ENCODE measurements around the gene CARD9.
"Not testable (repeated sequence)": the region's sequence is repeated elsewhere in the genome, so short reads cannot be mapped to it uniquely, and the experiment has no call there.

CARD9 gene

GRCh38 chr9:136362450-136362784, 11.1 kb downstream of the CARD9 start:
- FAIRE-seq: no peak

DNA sequence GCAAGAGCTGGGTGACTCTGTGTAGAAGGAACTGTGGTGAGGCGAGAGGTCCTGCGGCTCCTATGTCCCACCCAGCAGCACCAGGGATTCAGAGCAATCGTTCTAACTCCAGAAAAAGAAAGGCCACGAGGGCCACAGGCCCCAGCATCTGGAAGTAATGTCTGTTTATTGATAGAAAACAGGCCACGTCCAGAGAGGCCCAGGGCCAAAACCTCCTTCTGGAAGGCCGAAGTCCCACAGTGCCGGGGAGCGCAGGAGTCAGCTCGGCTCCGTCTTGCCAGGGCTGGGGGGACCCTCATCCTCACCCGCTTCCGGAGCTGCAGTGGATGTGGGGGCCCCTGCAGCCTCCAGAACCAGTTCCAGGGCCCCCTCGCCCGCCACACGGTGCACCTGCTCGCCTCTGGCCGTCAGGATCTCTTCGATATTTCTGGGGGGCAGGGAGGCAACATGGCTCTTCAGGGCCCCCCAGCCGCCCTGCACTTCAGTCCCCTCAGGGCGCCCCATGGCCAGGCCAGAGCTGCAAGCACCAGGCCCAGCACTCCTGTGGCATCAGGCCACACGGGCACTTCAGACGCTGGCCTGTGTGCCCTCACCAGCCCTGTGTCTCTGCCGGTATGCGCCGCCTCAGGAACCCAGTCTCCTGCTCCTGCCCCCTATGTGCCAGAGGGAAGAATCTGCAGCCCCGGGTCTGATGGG, 11.6 kb downstream of the CARD9 start:
- FAIRE-seq: no peak

DNA sequence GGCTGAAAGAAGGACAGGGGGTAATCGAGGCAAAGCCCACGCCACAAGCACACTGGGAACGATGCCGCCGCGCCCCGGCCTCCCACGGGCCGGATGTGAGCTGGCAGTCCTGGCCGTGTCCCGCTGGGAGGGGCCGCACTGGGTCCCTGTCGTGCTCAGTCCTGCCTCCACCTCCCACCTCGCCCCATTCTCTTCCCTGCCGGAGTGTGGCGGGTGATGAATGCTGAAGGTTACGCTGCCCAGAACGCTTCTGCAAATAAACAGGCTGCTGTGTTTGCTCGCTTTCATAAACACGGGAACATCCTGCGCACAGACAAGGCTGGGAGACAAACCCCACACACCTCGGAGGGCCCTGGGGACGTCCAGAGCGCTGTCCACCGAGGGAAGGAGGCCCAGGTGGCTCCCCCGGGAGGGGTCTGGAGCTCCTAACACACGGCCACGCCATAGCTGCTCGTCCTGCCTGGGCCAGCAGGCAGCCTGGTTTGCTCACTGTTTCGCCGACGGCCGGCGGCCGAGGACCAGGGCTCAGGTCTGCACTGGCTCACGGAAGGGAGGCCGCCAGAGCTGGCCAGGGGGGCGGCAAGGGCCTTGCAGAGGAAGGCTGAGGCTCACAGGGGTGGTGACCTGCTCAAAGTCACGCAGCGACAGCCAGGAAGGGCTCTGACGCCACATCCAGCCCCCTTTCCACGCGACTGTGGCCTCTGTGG, 12.3 kb downstream of the CARD9 start:
- FAIRE-seq: no peak

- no peak for FAIRE-seq
Observed at GRCh38 chr9:136359774-136360718, 13.4 kb downstream of the CARD9 start.

DNA sequence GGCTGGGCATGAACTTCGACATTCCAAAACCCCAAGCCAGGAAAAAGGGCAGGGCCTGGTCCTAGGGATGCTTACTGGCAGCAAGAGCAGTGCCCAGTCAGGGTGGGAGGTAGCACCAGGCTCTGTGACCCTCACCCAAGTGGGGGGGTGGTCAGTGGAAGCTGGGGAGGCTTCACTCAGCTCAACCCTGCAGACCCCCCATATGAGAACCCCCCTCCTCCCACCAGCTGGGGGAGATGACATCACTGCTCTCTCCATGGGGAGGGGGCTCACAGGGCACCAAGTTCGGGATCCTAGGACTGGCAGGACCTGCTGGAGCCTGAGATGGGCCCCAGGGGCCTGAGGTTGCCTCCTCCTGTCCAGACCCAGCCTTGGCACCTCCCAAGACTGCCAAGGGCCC, 14.6 kb downstream of the CARD9 start:
- no peak for FAIRE-seq

GRCh38 chr9:136358016-136358415, 15.5 kb downstream of the CARD9 start:
- no peak for FAIRE-seq

DNA sequence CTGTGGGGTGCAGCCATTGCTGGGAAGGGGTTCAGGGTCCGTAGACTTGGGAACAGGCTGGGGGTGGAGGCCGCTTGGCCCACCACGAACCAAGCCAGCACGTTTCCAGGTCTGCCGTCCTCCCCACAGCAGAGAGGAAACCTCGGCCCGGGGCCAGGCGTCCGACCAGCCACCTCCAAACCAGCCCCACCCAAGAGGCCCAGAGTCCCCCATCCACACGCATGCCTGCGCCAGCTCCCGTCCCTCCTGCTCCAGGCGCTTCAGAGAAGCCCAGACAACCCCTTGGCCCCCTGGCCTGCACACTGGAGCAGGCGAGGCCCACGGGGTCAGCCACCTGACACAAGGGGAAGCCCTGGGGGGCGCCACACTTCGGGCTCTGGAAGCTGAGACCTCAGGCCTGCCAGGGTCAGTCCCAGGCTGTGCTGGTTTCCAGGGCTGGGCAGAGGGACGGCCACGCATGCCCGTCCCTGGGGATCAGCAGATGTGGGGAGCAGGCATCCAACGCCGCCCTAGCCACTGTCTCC, 16.2 kb downstream of the CARD9 start:
- no peak for FAIRE-seq

- no peak for FAIRE-seq
Observed at GRCh38 chr9:136355616-136356557, 17.6 kb downstream of the CARD9 start.

GRCh38 chr9:136354592-136355085, 18.8 kb downstream of the CARD9 start:
- FAIRE-seq: no peak

DNA sequence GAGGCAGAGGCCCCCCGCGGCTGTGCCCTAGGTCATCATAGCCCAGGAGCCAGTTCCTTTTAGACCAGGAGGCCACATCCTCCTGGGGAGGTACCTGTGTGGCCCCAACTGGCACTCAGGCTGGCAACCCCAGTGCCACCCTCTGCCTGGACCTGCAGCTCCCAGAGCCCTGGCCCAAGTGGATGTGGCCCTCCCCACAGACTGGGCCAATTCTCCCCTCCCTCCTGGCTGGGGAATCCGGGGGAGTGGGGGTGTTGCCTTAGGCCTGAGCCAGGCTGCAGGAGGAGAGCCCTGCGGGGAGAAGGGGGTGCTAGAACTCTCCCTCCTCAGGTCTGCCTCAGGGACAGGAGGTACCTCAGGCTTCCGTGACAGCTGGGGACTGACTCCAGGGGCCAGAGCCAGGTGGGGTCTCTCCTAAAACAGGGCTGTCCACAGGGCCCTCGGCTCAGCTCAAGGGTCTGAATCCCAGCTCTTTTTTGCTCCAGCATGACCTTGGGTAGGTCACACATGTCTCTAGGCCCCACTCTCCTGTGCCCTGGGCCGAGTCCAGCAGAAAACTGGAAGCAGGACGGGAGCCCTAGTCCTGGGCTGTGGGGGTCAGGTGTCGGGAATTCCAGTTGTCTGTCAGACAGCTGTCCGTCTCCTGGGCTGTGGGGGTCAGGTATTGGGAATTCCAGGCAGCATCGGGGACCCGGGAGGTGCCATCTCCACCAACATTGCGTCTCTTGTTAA, 19.5 kb downstream of the CARD9 start:
- no peak for FAIRE-seq

DNA sequence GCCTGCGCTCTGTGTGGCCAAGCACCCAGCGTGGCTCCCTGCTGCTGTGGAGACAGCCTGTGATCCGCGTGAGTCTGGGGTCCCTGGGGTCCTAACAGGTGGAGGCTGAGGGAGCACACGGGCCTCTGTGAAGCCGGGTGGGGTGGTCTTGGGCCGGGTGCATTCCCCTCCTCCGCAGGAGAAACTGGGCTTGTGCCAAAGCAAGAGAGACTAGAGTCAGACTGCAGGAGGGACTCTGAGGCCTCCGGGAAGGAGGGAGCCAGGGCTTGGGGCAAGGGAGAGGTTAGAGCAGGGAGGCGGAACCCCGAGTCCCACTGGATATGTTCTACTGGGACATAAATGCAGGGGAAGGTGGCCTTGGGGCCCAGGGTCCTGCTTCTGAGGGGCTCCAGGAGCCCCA, 20.4 kb downstream of the CARD9 start:
- FAIRE-seq: no peak

GRCh38 chr9:136352682-136353081, 20.8 kb downstream of the CARD9 start:
- FAIRE-seq: no peak

DNA sequence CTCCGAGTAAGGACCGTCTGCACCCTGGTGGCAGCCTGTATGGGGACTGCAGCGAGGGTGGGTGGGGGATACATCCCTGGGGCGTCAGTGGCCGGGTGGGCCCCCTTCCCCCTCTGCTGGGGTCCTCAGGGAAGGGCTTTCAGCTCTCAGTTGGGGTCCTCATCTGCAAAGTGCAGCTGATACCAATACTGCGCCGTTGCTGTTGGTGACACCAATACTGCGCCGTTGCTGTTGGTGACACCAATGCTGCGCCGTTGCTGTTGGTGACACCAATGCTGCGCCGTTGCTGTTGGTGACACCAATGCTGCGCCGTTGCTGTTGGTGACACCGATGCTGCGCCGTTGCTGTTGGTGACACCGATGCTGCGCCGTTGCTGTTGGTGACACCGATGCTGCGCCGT, 21.6 kb downstream of the CARD9 start:
- not testable (repeated sequence) for FAIRE-seq

GRCh38 chr9:136351252-136351800, 22.1 kb downstream of the CARD9 start:
- FAIRE-seq: no peak

DNA sequence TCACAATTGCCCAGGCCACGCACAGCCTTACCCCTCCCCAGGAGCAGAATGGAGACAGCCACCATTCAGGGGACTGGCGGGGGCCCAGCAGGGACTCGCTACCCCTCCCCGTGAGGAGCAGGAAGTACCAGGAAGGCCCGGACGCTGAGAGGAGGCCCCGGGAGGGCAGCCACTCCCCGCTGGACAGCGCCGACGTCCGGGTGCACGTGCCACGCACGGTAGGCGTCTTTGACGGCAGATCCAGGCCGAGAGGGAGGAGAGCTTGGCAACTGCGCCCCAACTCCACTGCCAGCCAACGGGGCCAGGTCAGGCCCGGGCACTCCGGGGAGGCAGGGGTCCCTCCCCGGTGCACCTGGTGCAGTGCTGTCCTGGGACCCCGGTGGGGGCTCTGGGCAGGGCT, 23.9 kb downstream of the CARD9 start:
- FAIRE-seq: no peak

DNA sequence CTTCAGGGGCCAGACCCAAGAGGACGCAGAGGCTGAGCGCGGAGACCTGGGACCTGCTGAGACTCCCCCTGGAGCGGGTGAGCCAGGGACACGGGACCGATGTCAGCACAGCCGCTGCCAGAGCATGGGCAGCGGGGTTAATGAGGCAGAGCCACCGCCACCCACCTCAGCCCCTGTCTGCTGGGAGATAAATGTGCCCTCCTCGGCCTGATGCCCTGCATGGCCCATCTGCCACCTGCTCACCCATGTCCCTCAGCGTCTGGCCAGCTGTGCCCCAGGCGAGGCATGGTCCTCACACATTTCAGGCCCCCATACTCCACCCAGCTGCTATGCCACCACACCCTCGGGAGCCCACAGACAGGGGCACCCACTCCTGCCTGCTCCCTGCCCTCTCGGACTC, 24.8 kb downstream of the CARD9 start:
- FAIRE-seq: no peak

DNA sequence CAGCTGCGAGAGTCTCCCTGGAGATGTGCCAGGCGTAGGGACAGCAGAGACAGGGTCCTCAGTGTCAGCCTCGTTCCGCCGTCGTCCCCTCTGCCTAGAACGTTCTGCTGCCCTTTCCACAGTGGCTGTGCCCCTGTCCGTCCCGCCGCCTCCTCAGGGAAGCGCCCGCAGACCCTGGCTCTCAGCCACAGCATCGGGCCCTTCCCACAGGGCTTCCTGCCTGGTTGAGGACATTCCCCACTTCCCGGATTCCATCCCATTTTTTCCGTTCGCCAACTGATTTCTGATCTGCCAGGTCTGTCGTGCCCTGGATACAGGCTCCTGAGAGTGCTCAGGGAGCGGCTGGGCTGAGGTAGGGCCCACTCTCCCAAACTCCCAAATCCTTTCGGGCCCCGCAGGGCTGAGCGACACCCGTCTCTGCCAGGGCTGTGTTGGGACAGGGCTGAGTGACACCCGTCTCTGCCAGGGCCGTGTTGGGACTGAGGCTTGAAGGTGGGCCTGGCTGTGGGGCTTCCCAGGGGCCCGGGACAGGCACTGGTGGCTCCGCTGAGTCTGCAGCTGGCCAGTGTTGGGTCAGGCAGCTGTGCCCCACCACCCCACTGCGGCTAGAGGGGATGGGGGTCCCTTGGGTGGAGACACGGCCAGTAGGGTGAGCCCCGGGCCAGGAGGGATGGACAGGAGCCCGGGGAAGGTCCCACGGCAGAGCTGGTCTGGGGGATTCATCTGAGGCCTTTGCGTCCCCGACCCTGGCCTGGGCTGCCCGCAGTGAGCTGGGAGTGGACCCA, 25.8 kb downstream of the CARD9 start:
- no peak for FAIRE-seq

DNA sequence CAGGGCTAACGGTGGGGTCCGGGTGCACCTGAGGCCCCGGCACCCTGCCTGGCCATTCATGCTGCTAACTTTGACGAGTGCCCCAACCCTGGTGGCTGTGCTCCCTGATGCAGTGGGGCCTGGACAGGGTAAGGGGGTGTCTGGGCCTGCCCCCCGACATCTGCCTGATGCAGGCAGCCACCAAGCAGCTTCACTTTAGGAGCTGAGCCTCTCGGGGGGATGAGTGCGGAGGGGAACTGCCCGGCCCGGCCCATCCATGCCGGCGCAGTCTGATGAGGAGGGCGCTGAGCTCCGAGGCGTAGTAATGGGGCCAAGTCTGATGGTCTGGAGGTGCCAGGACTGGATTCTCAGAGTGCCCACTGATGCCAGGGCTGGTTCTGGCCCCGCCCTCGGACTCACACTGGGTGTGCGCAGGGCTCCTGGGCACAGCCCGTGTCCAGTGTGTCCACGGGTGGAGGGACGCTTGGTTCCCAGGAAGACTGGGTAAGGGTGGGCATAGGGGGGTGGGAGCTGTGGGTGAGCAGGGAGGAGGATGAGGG, 26.5 kb downstream of the CARD9 start:
- no peak for FAIRE-seq

GRCh38 chr9:136346157-136346481, 27.4 kb downstream of the CARD9 start:
- no peak for FAIRE-seq
